ENCODE measurements around the gene ADGRV1.
"Not testable (repeated sequence)": the region's sequence is repeated elsewhere in the genome, so short reads cannot be mapped to it uniquely, and the experiment has no call there.

ADGRV1 gene

DNA sequence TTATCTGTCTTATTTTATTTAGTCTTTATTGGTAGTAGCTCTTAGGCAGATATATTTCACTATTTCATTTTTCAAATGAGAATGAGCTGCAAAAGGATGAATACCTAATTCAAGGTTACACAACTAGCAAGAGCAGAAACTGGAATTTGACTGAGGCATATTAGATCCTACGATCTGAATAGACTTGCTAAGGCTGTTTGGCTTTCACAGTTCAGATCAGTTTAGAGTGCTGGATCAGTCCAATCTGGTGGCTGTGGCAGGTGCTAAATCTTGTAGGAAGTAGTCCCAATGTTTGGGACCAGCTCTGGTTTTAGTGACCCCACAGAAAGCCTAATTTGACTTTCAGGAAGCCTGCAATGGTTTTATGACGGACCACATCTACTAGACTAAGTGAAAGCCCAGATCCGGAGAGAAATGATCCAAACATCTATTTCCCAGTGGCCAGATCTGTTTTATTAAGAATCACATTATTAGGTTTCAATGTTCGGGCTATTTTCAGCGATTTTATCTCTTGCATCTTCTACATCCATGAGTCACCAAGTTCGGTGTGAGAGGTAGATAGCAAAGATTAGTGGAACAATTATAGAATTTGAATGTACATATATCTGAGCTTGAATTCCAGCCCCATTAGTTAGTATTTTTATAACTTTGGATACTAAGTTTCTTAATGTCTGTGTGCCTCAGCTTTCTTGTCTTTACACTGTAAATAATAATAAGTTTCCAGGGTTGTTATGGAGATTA, 359.5 kb downstream of the ADGRV1 start:
- Histone ChIP-seq H3K4me3 (ENCODE audit: low read depth in 1 of 2, low read length in 2 of 2) (no peak overlapping the region), H3K4me1 (ENCODE audit: control insufficient read depth in 1 of 2, insufficient read depth in 2 of 2, low read length in 2 of 2) (no peaks in the 10 kb centered on the region), H3K36me3 (ENCODE audit: control insufficient read depth in 1 of 2, insufficient read depth in 2 of 2, low read length in 2 of 2) (no peaks in the 10 kb centered on the region), H3K27me3 (ENCODE audit: low read depth, low read length) (no peaks in the 10 kb centered on the region), H3K27ac (ENCODE audit: low read length) (no peak overlapping the region), H3K9me3 (ENCODE audit: control insufficient read depth in 1 of 2, low read length in 2 of 2) (no peaks in the 10 kb centered on the region)

DNA sequence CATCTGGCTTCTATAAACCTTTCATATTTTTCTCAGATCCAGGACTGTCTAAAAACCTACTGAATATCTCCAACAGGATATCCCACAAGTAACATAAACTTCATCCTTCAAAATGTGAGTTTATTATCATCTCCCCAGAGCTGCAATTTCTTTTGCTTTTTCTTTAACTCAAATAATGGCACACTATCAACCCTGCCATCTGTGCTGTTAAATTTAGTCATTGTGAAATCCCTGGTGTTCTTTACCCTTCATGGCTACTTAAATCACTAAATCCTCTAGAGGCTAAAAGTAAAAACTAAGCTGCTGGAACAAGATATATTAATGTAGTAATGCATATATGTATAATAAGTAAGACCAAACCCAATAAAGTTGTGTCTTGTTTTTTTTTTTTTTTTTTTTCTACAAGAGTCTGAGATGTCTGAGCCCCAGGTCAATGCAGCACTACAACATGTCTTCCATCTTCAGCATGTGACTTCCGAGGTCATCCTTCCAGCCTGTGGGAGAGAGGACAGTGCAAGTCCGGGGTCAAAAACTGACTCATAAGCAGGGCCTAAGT, 362.9 kb downstream of the ADGRV1 start:
- H3K4me3 ChIP-seq (ENCODE audit: low read depth in 1 of 2, low read length in 2 of 2), result no peak overlapping the region
- H3K27ac ChIP-seq (ENCODE audit: low read length), result no peak overlapping the region
- no peaks in the 10 kb centered on the region for H3K4me1 ChIP-seq (ENCODE audit: control insufficient read depth in 1 of 2, insufficient read depth in 2 of 2, low read length in 2 of 2)
- no peaks in the 10 kb centered on the region for H3K36me3 ChIP-seq (ENCODE audit: control insufficient read depth in 1 of 2, insufficient read depth in 2 of 2, low read length in 2 of 2)
- H3K9me3 ChIP-seq (ENCODE audit: control insufficient read depth in 1 of 2, low read length in 2 of 2), result no peaks in the 10 kb centered on the region
- H3K27me3 ChIP-seq (ENCODE audit: low read depth, low read length), result no peaks in the 10 kb centered on the region

DNA sequence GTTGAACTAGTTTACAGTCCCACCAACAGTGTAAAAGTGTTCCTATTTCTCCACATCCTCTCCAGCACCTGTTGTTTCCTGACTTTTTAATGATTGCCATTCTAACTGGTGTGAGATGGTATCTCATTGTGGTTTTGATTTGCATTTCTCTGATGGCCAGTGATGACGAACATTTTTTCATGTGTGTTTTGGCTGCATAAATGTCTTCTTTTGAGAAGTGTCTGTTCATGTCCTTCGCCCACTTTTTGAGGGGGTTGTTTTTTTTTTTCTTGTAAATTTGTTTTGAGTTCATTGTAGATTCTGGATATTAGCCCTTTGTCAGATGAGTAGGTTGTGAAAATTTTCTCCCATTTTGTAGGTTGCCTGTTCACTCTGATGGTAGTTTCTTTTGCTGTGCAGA, 365.6 kb downstream of the ADGRV1 start:
- not testable (repeated sequence) for H3K36me3 ChIP-seq (ENCODE audit: control insufficient read depth in 1 of 2, insufficient read depth in 2 of 2, low read length in 2 of 2); H3K4me1 ChIP-seq (ENCODE audit: control insufficient read depth in 1 of 2, insufficient read depth in 2 of 2, low read length in 2 of 2); H3K4me3 ChIP-seq (ENCODE audit: low read depth in 1 of 2, low read length in 2 of 2)

DNA sequence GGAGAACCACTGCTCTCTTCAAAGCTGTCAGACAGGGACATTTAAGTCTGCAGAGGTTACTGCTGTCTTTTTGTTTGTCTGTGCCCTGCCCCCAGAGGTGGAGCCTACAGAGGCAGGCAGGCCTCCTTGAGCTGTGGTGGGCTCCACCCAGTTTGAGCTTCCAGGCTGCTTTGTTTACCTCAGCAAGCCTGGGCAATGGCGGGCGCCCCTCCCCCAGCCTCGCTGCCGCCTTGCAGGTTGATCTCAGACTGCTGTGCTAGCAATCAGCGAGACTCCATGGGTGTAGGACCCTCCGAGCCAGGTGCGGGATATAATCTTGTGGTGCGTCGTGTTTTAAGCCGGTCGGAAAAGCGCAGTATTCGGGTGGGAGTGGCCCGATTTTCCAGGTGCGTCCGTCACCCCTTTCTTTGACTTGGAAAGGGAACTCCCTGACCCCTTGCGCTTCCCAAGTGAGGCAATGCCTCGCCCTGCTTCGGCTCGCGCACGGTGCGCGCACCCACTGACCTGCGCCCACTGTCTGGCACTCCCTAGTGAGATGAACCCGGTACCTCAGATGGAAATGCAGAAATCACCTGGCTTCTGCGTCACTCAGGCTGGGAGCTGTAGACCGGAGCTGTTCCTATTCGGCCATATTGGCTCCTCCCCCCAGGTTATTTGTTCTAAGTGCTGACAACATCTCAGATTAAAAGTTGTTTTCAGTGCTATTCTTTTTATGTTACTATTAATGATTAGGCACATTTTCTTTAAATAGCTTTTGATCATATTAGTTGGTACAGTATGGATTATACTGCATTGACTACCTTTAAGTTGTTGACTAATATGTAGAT, 370.6 kb downstream of the ADGRV1 start:
- not testable (repeated sequence) for H3K9me3 ChIP-seq (ENCODE audit: control insufficient read depth in 1 of 2, low read length in 2 of 2); H3K27me3 ChIP-seq (ENCODE audit: low read depth, low read length); H3K4me3 ChIP-seq (ENCODE audit: low read depth in 1 of 2, low read length in 2 of 2); H3K27ac ChIP-seq (ENCODE audit: low read length); H3K36me3 ChIP-seq (ENCODE audit: control insufficient read depth in 1 of 2, insufficient read depth in 2 of 2, low read length in 2 of 2)
- peaks cover 6 to 11% of the 10 kb centered on the region in 2 donors for H3K4me1 ChIP-seq (ENCODE audit: control insufficient read depth in 1 of 2, insufficient read depth in 2 of 2, low read length in 2 of 2)

More for the DNA sequence above, 365.6 kb downstream of the ADGRV1 start:
- H3K27me3 ChIP-seq (ENCODE audit: low read depth, low read length); H3K27ac ChIP-seq (ENCODE audit: low read length); H3K9me3 ChIP-seq (ENCODE audit: control insufficient read depth in 1 of 2, low read length in 2 of 2): not testable (repeated sequence)

DNA sequence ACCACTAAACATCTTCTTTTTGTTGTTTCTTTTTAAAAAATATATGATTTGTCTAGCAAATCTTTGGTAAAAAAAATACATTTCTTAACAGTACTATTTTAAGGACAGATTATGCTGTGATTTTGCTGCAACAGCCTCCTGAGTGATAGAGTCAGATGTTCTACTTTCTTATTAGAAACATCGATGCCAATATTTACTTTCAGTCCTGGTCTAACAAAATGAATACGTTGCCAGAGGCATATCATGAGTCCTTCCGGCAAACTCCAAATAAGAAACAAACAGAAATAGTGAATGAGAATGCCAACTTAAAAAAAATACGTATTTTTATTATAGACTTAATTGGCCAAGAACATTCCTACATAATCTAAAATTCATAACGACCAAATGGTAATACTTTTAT, 371.5 kb downstream of the ADGRV1 start:
- no peak overlapping the region for H3K27ac ChIP-seq (ENCODE audit: low read length)
- H3K4me1 ChIP-seq (ENCODE audit: control insufficient read depth in 1 of 2, insufficient read depth in 2 of 2, low read length in 2 of 2), result peaks cover 6 to 11% of the 10 kb centered on the region in 2 donors
- no peaks in the 10 kb centered on the region for H3K27me3 ChIP-seq (ENCODE audit: low read depth, low read length)
- no peaks in the 10 kb centered on the region for H3K9me3 ChIP-seq (ENCODE audit: control insufficient read depth in 1 of 2, low read length in 2 of 2)
- H3K36me3 ChIP-seq (ENCODE audit: control insufficient read depth in 1 of 2, insufficient read depth in 2 of 2, low read length in 2 of 2), result no peaks in the 10 kb centered on the region
- H3K4me3 ChIP-seq (ENCODE audit: low read depth in 1 of 2, low read length in 2 of 2), result no peak overlapping the region

DNA sequence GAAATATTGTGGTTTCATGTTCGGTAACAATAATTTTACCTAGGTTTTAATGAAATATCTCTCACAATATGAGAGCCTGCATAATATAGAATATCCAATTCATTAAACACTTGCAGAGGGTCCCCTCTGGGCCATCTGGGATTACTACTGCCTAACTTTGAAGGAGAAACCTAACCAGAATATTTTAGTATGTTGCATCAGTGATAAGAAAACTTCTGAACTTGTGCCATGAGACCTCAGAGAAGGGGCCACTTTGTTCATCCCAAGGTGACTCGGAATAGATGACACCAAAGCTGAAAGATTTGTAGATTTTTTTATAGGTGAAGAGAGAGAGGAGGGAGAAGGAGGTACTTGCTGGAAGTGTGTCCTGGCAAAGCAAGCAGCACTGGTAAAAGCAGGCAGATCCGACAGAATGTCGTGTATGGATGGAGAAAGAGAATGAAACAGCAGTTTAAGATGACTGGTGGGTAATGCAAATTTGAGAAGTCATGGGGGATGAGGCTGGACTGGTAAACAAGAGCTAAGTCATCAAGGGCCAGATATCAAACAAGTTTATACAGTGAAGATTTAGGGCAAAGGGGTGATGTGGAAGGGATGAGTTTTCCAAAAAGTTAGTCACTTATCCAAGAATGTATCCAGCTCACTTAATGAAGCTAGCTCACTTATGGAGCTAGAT, 372.3 kb downstream of the ADGRV1 start:
- H3K27me3 ChIP-seq (ENCODE audit: low read depth, low read length), result no peaks in the 10 kb centered on the region
- no peak overlapping the region for H3K27ac ChIP-seq (ENCODE audit: low read length)
- H3K36me3 ChIP-seq (ENCODE audit: control insufficient read depth in 1 of 2, insufficient read depth in 2 of 2, low read length in 2 of 2), result no peaks in the 10 kb centered on the region
- no peaks in the 10 kb centered on the region for H3K9me3 ChIP-seq (ENCODE audit: control insufficient read depth in 1 of 2, low read length in 2 of 2)
- peaks cover 6 to 11% of the 10 kb centered on the region in 2 donors for H3K4me1 ChIP-seq (ENCODE audit: control insufficient read depth in 1 of 2, insufficient read depth in 2 of 2, low read length in 2 of 2)
- no peak overlapping the region for H3K4me3 ChIP-seq (ENCODE audit: low read depth in 1 of 2, low read length in 2 of 2)

DNA sequence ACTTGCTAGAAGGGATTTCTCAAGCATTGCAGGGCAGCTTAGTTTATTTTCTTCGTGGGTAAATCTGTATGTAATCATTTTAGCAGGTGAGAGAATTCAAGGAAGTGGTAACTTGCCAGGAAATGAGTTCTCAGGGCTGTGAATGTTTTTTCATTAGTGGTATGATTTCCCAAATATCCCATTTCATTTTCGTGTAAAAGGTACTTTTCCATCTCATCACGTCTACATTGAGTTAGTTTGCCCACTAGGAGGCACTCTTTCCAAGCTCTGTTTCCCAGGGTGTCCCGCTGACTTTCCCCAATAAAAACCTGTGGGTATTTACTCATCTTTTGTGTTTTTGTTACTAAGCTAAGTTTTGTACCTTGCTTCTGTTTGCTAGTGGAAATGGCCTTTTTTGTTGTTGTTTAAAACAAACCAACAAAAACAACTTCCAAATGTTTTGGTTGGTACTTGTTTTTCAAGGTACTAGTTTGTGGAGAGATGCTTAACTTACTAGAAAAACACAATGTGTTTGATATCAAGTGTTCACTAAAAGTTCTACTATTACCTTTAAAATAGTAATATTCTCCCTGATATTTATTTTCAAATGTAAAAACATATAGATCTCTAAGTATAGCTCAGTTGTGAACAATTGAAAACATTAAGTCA, 373.6 kb downstream of the ADGRV1 start:
- Histone ChIP-seq H3K36me3 (ENCODE audit: control insufficient read depth in 1 of 2, insufficient read depth in 2 of 2, low read length in 2 of 2) (no peaks in the 10 kb centered on the region), H3K4me3 (ENCODE audit: low read depth in 1 of 2, low read length in 2 of 2) (no peak overlapping the region), H3K27me3 (ENCODE audit: low read depth, low read length) (no peaks in the 10 kb centered on the region), H3K27ac (ENCODE audit: low read length) (no peak overlapping the region), H3K9me3 (ENCODE audit: control insufficient read depth in 1 of 2, low read length in 2 of 2) (no peaks in the 10 kb centered on the region), H3K4me1 (ENCODE audit: control insufficient read depth in 1 of 2, insufficient read depth in 2 of 2, low read length in 2 of 2) (peaks cover 6 to 11% of the 10 kb centered on the region in 2 donors)

DNA sequence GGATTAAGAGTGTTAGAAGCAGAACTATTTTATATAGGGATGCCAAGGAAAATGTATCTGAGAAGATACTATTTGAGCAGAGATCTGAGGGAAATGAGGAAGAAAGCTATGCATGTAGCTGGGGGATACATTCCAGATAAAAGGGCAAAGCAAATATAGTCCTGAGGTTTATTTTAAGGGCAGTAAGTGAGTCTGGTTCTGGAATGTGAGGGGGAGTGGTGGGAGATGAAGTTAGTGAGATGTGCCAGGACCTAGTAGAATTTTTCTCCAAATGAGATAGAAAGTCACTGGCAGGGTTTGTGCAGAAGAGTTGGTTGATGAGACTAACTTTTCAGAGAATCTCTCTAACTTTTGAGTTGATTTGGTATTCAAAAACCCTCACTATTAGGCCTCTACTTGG, 374.7 kb downstream of the ADGRV1 start:
- no peaks in the 10 kb centered on the region for H3K36me3 ChIP-seq (ENCODE audit: control insufficient read depth in 1 of 2, insufficient read depth in 2 of 2, low read length in 2 of 2)
- no peaks in the 10 kb centered on the region for H3K9me3 ChIP-seq (ENCODE audit: control insufficient read depth in 1 of 2, low read length in 2 of 2)
- no peak overlapping the region for H3K4me3 ChIP-seq (ENCODE audit: low read depth in 1 of 2, low read length in 2 of 2)
- no peaks in the 10 kb centered on the region for H3K27me3 ChIP-seq (ENCODE audit: low read depth, low read length)
- no peak overlapping the region for H3K27ac ChIP-seq (ENCODE audit: low read length)
- H3K4me1 ChIP-seq (ENCODE audit: control insufficient read depth in 1 of 2, insufficient read depth in 2 of 2, low read length in 2 of 2), result peaks cover 6 to 11% of the 10 kb centered on the region in 2 donors

DNA sequence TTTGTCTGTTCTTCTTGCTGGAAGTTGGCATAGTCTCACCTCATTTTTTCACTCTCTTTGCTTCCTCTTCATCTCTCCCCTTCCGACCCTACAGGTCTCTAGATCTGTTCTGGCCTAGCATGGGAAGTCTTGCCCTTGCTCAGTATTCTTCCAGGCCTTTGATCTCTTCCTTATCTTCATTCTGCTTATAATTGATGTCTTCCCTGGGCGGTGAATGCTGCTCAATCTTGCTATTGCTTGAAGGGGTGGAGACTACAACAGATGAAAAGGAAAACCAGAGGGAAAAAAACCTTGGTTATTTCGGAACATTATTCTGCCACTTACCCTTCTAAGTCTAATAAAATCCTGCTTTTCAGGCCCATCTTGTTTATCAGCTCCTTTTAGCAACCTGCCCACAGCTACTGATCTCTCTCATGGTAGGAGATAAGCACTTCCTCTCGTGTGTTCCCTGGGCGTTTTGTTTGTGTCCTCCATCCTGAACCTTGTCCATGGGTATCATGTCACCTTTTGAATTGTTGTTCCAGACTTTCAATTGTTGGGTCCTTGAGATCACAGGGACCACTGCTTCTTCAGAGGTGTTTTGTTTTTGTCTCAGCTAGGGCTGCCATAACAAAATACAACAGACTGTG, 375.6 kb downstream of the ADGRV1 start:
- no peaks in the 10 kb centered on the region for H3K36me3 ChIP-seq (ENCODE audit: control insufficient read depth in 1 of 2, insufficient read depth in 2 of 2, low read length in 2 of 2)
- no peak overlapping the region for H3K27ac ChIP-seq (ENCODE audit: low read length)
- H3K4me1 ChIP-seq (ENCODE audit: control insufficient read depth in 1 of 2, insufficient read depth in 2 of 2, low read length in 2 of 2), result peaks cover 6 to 11% of the 10 kb centered on the region in 2 donors
- H3K27me3 ChIP-seq (ENCODE audit: low read depth, low read length), result no peaks in the 10 kb centered on the region
- H3K9me3 ChIP-seq (ENCODE audit: control insufficient read depth in 1 of 2, low read length in 2 of 2), result no peaks in the 10 kb centered on the region
- H3K4me3 ChIP-seq (ENCODE audit: low read depth in 1 of 2, low read length in 2 of 2), result no peak overlapping the region

DNA sequence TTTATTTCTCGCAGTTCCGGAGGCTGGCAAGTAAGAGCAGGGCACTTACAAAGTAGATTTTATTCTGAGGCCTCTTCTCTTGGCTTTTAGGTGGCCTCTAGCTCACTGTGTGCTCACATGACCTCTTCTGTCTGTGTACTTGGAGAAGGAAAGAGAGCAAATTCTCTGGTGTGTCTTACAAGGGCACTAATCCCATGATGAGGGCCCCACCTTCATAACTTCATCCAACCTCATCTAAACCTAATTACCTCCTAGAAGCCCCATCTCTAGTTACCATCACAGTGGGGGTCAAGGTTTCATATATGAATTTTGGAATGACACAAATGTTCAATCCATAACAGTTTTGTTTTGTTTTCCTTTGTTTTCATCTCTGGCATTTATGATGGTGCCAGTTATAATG, 376.1 kb downstream of the ADGRV1 start:
- Histone ChIP-seq H3K9me3 (ENCODE audit: control insufficient read depth in 1 of 2, low read length in 2 of 2) (no peaks in the 10 kb centered on the region), H3K4me3 (ENCODE audit: low read depth in 1 of 2, low read length in 2 of 2) (no peak overlapping the region), H3K27ac (ENCODE audit: low read length) (no peak overlapping the region), H3K27me3 (ENCODE audit: low read depth, low read length) (no peaks in the 10 kb centered on the region), H3K4me1 (ENCODE audit: control insufficient read depth in 1 of 2, insufficient read depth in 2 of 2, low read length in 2 of 2) (peaks cover 6 to 12% of the 10 kb centered on the region in 2 donors), H3K36me3 (ENCODE audit: control insufficient read depth in 1 of 2, insufficient read depth in 2 of 2, low read length in 2 of 2) (no peaks in the 10 kb centered on the region)
